HG03196 (cell line): ENCODE results near the gene OPCML.

ENCODE experiments used
- ATAC-seq: cut with Tn5 transposase; IDR thresholded peaks from one replicate; pipeline ENCODE4 v1.9.1; 2021; ENCODE audit not compliant: unreplicated experiment

The OPCML gene

DNA sequence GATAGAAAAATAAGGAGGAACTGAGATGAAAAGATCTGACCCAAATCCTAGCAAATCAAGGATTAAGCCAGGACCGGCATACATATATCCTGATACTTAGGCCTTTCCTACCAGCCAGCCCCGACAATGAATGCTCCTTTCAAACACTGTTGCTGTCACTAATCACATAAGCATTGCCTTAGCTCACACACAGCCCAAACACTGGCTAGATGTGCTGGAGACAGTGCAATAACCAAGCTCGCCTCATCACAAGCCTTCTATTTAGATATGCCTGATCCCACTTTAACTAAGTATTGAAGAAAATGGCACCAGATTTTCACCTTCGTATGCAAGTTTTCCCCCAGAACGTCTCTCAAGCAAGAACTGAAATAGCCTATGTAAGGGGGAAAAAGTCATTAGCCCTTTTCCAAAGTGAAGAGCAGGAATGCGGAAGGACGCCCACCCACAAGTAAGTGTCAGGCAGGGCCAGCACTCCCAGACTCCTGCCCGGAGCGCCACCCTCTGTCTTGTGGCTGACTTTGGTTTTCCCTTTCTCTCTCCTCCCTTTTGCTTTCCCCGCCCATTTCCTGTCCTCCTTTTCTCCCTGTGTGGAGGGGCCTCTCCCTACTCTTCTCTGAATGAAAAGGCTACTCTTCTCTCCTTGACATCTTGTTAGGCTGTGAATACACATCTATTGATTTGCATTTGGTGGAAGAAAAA lies 8.9 kb upstream of the OPCML start:
- no peak for ATAC-seq

DNA sequence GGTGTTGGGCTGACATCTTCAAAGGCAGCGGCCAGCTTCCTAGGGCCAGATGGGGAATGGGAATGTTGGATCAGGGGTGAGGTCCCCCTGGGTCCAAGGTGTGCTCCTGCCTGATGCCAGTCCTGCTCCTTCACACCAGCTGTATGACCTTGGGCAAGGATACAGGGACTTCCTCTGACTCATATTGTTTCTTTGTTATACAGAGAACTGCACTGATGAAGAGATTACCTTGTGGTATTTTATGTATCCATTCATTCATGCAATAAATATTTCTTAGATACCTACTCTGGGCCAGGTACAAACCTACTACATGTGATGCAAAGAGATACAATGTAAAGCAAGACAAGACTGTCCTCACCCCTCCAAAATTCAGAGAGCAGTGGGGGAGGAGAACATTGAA lies 3.9 kb upstream of the OPCML start:
- ATAC-seq = no peak

DNA sequence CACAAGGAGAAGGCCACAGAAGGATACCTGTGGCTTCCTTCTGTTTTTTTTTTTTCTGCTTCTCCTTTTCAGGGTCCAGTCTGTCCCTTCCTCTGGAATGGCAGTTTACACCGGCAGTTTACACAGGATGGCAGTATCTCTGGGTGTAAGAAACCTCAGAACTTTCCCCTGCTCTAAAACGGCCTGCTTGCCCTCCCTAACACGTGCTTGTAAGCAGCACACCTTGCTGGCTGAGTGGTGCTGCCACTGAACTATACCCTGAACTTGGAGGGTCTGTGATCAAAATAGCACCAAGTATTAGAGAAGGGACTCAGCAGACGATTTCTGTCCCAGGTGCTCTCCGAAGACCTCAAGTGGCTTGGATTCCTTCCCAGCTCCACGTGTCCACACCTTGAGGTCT lies 904 bp upstream of the OPCML start:
- no peak for ATAC-seq

DNA sequence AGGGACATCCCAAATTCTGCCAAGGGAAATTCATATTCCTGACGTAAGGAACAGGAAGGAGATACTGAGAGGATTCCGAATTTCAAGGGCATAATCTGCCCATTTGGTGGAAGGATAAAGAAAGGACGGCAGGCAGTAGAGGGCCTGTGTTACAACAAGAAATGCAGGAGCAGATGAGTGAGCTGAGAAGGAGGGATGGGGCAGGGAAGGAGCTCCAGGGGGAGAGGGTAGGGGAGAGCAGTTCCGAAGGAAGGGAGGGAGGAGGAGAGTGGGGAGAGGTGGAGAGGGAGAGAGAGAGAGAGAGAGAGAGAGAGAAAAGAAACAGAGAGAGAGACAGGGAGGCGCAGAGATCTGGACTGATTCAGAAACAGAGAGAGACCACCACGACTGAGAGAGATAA lies 843 bp downstream of the OPCML start:
- ATAC-seq = no peak

DNA sequence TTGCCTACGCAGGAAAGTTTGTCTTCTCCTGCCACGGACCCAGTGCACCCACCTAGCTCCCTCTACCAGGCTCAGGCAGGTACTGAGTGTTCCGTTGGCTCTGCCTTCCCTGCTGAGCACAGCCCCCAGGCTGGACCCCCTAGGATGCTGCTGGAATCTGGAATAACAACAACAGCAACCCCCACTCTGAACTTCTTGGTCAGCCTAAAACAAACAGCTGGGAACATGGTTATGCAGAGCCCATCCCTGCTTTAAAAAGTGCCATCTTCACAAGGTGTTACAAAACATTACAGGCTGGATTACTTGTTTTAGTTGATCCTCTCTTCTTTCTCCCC lies 1.8 kb downstream of the OPCML start:
- no peak for ATAC-seq

DNA sequence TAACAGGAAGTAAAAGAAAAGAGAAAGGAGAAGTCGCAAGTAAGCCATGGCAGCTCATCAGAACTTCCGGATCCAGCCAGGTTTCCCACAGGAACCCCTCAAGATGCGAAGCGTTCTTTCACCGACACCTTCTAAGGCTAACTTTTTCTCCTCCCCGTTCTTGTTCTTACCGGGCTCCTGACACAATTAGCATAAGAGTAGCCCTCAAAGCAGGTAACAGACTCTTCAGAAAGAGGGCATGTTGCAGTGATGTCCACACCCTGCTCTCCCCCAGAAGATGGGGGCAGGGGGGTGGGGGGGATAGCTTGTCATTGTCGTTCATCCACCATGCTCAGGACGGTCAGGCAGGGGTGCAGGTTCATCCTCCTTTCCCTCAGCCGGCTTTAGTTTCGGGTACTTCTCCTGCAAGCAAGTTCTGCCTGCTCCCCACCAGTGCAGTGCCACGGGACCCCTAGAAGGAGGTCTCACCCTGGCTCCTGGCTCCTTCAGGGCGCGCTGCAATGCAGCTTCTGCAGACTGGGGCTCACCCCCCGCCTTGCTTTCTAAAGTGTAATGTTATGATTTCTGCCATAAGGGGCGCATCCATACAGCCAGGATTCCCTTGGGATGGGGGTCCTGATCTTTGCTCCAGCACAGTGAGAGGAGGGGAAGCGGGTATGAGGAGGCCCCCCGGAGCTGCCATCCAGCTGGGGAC lies 2.3 kb downstream of the OPCML start:
- no peak for ATAC-seq

DNA sequence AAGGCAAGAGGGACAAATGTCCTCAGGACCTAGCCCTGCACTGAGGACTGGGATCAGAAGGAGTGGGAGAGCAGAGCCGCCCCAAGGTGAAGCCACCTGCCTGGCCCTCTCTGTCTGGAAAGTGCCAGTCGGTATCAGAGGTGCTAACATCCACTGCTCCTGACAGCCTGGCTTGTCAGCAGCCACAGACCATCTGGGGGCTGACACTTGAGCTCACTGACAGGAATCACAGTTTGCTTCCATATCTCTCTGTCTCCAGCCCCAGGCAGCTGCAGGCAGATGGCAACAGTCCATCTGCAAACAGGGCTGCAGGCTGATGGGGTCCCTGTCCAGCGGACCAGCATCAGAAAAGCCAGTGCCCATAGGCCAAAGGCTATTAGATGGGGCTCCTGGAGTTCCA lies 5.5 kb downstream of the OPCML start:
- no peak for ATAC-seq

DNA sequence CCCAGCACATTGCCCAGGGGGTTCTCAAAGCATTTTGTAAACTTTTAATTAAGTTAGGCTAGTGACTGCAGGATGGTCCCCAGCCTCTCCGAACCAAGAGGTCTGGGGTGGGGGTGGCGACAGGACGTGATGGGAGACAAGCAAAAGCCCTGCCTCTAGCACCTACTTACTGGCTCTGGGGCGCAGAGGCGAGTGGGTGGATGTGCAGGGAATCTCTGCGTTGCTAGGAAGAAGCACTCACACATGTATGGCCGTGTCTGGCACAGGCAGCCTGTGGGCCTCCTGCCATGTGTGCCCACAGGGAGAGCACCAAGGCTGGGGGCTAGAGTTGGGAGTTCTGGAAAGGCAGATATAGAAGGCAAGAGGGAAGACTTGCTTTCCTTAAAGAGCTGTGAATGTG lies 6.3 kb downstream of the OPCML start:
- ATAC-seq = no peak

DNA sequence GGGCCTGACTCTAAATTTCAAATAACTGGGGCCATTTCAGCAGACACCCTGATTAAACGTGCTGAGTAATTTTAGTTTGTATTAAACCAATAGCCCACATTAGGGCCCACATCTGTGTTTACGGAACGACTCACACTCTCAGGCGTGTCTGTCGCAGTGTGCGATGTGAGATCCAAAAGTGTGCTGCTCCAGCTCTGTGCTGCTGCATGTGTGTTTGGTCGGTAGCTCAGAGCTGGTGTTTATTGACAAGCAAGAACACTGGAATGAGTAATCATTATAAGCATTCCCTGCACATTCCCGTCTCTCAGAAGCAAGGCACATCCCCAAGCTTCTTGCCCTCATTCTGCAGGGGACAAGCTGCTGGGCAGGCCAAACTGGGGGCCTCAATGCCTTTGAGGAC lies 7.8 kb downstream of the OPCML start:
- no peak for ATAC-seq

DNA sequence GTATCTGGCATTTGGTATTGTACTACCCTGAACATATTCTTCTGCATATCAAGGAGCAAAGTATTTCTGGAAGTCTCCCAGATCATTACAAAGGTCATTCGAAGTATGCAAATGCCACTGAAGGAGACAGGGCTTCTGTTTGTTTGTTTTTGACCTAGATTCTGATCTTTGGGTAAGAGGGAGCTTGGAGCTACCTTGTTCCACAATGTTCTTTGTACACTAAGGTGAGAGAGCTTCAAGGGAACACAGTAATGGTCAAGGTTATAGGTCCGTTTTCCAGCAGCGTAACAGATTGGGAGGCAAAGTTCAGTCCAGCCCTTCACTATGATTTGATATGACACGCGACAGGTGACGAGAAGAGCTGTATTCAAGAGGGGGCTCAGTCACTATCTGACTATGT lies 10.0 kb downstream of the OPCML start:
- no peak for ATAC-seq

DNA sequence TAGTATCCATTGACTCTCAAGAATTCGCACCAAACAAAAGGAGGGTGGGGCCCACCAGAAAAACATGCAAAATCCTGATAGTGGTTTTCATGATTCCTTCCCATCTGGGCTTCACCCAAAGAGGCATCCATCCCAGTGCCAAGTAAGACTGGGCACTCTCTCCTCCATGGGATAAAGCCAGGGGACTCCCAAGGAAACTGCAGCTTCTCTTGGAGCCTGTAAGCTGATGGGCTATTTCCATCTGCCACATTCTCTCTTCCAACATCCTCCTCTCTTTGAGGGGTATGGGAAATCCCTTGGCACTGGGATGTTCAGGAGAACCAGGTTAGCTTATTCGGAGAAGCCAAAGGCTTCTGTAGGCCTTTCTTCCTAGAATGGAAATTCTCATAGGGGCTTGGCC lies 10.8 kb downstream of the OPCML start:
- ATAC-seq = no peak

DNA sequence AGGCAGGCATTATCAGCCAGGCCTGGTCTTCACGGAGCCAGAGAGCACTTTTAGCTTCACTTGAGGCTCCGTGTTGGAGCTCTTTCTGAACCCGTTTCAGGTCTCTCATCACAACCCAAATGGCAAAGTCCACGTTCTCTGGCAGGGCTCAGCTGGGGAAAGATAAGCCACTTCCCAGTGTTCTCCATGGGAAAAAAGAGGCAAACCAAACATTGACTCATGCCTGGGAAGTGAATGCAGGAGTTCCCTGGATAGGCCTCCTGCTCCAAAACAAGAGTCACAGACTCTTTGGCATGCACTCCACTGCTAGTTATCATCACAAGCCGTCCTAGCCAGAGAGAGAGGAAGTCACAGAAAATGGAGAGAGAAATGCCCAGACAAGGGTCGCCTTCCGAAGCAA lies 11.6 kb downstream of the OPCML start:
- no peak for ATAC-seq

DNA sequence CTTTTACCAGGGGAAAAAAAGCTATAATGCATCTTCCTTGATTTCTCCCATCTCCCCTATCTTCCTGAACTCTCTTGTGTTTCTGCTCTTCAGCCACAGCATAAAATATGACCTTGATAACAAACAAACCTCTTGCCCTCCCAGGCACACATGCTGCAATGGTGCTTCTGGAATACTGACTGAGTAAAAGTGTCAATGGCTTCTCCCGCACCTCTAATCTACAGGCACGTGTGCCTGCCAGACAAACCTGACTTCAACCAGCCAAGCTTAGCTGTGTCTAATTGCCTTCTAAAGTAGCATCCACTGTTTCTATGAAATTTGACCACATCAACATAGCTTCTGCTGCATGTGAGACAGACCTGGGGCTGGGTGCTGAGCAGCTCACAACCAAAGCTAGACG lies 12.7 kb downstream of the OPCML start:
- no peak for ATAC-seq

DNA sequence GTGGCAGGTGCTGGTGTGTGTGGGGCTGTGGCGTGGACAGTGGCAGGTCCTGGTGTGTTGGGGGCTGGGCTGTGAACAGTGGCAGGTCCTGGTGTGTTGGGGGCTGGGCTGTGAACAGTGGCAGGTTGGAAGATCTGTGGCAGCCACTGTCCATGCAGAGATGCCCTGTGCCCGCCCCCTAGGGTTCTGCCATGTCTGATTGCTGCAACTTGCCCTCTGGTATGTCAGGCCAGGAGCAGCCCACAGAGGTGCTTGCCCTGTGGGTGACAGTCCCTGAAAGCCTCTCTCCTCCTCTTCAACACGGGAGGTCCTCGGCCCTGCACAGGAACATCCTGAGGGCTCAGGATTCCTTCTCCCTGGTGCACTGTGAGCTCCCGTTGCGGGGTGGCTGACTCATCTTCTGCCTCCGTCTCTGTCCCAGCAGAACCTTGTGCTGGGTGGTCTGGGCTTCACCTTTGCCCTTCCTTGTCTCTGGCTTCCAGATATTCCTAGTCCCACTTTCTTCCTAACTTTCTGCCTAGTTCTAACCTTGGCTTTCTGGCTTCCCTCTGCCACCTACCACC lies 13.5 kb downstream of the OPCML start:
- ATAC-seq = no peak

DNA sequence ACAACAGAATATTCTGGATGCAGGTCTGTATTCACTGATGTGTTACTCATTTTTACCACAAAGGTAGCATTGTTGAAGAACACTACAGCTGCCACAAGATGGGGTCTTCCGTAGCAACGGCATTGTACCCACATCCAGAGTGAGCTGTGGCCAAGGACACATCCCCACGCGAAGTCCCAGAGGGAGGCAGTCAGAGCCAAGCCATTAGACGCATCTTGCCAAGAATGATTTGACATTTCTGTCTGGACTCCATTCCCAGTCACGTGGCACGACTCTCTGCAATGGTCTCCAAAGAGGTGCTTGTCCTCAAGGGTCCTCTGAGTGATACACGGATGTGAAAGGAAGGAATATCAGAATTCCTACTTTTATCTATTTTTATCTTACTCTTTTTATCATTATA lies 15.5 kb downstream of the OPCML start:
- no peak for ATAC-seq

DNA sequence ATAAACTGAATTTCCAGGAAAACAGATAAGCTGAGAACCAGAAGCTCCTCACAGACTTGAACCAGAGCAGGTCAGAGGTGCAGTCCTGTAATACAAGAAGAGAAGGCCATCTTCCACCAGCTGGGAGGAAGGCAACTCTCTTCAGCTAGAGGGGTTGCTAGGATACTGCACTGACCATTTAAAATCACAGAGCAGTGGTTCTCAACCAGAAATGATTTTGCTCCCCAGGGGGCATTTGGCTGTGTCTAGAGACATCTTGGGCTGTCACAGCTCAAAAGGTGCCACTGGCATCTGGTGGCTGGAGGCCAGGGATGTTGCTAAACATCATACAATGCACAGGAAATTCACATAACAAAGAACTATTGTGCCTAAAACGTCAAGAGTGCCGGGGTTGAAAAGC lies 17.2 kb downstream of the OPCML start:
- ATAC-seq = no peak

DNA sequence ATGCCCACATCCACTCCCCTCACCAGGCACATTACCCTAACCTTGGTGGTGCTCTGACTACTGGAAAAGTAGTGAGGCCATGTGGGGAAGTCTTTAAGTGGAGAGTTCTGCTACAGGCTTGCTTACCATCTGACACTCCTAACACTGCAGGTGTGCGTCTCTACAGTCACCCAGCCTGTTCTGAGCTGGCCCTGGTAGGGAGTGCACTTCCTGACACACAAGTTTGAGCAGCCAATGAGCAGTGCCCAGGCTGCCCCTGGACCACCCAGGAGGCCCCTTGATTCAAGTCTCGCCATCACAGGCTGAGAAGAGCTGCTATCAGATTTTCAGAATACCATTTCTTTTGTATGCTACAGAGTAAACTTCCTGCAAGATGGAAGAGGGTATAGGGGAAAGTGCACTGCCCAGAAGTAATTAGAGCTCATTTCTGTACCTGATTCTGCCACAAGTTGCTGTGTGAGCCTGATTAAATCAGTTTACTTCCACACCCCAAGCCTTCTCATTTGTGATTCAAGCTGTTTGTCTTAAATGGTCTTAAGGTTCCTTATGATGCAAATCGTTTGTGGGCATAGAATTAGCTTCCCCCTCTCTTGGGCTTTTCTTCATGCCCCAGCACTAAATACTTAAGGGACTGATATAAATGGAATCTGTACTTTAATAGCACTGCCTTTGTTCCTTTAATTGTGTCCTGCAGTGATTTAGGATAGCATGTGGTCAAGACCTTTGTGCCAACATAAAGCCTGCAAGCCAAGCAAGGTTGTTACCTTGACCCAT lies 22.2 kb downstream of the OPCML start:
- ATAC-seq = no peak

DNA sequence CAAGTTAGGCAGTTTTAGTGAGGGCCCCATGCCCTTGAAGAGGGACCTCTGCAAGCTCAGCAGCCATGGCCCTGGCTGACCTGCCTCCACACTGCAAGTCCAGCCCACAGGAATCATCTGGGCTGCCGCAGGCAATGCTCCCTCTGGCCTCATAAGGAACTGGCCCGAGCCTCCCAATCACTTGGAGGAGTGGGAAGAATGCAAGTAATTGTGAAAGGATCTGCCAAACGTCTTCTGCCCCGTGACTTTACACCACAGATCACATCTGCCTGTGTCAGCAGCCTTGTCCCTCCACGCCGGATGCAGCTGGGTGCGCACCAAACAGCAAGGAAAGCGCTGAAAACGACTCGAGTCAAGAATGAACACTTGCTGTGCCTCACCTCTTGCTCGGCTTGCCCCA lies 23.8 kb downstream of the OPCML start:
- ATAC-seq = no peak

DNA sequence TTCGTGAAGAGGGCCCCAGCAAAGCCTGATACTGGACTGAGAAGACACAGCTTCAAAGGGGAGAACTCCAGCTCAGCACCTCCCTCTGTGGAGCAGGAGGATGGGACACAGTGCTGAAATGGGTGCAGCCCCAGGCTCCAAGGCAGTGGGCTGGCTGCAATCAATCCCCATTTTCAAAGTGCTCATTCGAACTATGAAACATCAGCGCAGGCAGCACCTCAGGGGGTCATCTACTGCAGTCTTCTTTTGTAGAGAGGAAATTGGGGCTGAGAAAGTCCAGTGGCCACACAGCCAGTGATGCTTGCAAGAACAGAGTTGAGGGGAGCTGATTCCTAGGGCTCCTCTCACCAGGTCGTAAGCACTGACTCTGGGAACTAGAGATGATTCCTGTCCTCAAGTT lies 25.1 kb downstream of the OPCML start:
- no peak for ATAC-seq

DNA sequence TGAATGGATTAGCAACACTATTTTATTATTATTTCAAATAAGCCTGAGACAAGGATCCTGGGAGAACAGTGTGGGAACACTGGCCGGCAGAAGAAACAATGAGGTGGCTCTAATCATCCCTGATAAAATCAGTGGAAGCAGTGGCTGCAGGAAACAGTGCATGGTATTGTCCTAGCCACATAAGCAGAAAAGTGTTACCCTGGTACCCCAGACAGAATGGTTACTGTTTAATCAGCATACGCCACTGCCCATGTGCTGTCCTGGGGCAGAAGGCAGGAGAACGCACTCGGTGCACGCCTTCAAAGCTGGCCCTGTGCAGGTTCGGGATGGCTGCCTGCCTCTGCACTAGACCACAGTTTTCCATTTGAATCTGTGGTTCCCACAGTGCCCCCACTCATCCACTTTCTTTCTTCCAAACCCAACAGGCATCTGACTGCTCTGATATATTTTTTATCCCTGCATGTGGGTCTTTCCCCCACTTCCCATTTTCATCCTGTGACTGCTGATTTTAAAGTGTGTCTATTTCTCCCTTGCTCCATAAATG lies 25.7 kb downstream of the OPCML start:
- no peak for ATAC-seq

DNA sequence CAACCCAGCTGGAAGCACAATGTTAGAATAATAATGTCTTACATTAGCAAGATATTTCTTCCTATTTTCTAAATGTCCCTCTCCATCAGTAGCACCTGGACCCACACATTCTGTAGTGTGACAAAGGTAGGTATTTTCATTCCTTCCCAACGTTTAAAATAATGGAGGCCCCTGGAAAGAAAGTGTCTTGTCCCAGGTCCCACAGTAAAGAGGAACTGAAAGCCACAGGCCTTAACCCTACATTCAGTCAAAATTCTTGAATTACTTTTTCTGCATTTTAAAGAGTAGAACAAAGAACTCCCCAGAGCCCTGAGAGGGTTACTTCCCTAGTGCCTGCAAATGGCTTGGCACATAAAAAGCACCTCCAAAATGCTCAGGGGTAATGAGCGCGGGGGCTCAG lies 26.3 kb downstream of the OPCML start:
- no peak for ATAC-seq

DNA sequence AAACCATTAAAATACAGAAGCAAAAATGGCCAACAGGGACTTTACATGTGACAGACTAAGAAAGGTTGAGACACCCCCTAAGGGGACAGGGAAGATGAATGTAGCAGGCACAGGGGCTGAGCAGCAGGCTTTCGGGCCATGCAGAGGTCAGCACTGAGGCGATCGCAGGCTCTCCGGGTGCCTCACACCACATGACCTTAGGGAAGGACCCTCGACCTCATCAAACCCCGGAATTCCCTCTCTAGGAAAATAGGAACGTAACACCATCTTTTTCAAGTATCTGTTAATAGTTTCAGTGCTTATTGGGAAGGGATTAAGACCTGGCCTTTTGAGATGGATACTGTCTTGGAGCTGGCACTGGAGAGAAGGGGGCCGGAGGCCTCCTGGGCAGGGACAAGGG lies 27.4 kb downstream of the OPCML start:
- ATAC-seq = no peak
